Brain microvascular endothelial cell (primary cell): ENCODE measurements around the gene FRMPD4.

ENCODE experiments used
- DNase-seq: peaks from one replicate; pipeline ENCODE4 v3.0.0-alpha.2; 2020
- H3K27ac ChIP-seq: fragments of 250-450 bp; sonication (Bioruptor Pico); 2 replicates; pipeline ENCODE4 v1.5.1; 2020; ENCODE audit warnings: mild to moderate bottlenecking, moderate library complexity
- H3K27me3 ChIP-seq: fragments of 250-450 bp; sonication (Bioruptor Pico); replicated peaks from 2 replicates; pipeline ENCODE4 v1.5.1; 2020; ENCODE audit warnings: mild to moderate bottlenecking
- H3K36me3 ChIP-seq: fragments of 250-450 bp; sonication (Bioruptor Pico); replicated peaks from 2 replicates; pipeline ENCODE4 v1.5.1; 2020; ENCODE audit warnings: mild to moderate bottlenecking
- H3K4me3 ChIP-seq: 2 replicates; pipeline ENCODE4 v1.5.1; 2011; ENCODE audit warnings: low read depth, mild to moderate bottlenecking, control low read depth, low read length, moderate library complexity
- in situ Hi-C: cut with HindIII; loops from 2 replicates; pipeline ENCODE4 v1.10.0; 2017; ENCODE audit warnings: low sequenced_read_pairs, low pct_ligation_motif_present
- TF ChIP-seq, protein P1 (sequence below): IDR thresholded peaks from 2 replicates; pipeline ENCODE4 v1.5.1; 2011; ENCODE audit warnings: low read depth, mild to moderate bottlenecking, moderate library complexity, low read length, control low read depth, inconsistent platforms; ENCODE audit errors: missing control alignments

The FRMPD4 gene

DNA sequence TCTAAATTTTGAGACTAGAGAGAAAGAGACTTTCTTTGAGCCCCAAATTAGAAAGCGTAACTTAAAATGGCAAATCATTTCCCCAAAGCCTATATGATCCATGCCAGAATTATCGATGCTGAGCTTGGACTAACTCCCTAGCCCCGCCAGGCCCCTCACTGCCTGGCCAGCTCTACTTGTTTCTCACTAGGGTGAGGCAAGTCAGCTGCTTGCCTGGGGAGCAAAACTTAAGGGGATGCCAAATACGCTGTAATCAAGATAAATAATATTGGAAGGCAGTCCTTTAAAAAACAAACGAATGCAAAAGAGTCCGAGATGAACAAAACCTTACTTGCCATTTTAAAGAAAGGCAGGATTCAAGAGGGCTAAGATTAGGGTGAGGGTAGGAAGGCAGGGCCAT lies 236.0 kb downstream of the FRMPD4 start:
- Histone ChIP-seq H3K27ac (no peak overlapping the region), H3K4me3 (no peak overlapping the region), H3K27me3 (no peaks in the 10 kb centered on the region), H3K36me3 (no peaks in the 10 kb centered on the region)
- TF ChIP-seq, protein P1, sequence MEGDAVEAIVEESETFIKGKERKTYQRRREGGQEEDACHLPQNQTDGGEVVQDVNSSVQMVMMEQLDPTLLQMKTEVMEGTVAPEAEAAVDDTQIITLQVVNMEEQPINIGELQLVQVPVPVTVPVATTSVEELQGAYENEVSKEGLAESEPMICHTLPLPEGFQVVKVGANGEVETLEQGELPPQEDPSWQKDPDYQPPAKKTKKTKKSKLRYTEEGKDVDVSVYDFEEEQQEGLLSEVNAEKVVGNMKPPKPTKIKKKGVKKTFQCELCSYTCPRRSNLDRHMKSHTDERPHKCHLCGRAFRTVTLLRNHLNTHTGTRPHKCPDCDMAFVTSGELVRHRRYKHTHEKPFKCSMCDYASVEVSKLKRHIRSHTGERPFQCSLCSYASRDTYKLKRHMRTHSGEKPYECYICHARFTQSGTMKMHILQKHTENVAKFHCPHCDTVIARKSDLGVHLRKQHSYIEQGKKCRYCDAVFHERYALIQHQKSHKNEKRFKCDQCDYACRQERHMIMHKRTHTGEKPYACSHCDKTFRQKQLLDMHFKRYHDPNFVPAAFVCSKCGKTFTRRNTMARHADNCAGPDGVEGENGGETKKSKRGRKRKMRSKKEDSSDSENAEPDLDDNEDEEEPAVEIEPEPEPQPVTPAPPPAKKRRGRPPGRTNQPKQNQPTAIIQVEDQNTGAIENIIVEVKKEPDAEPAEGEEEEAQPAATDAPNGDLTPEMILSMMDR, result no peak
- no peak for DNase-seq
- in situ Hi-C loops, result no loop called here

DNA sequence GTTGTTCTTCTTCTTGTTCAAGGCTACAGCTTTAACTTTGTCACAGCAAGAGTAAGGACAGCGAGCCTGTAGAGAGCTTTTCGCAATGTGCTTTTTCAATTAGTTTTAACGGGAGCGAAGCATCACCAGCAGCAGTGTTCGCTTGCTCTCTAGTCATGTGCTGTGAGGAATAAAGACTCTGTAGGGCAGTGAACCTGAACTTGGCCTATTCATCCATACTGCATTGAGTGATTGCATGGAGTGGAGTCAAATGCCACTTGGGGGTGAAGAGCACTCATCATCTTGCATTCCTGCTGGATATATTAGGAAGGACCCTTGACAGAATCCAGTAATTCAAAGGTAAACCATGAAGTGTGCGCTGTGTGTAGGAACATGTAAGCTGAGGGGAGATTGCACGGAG lies 240.0 kb downstream of the FRMPD4 start:
- TF ChIP-seq, protein P1, result no peak
- Histone ChIP-seq H3K27ac (no peak overlapping the region), H3K36me3 (no peaks in the 10 kb centered on the region), H3K4me3 (no peak overlapping the region), H3K27me3 (no peaks in the 10 kb centered on the region)
- in situ Hi-C loops, result no loop called here
- DNase-seq, result no peak

DNA sequence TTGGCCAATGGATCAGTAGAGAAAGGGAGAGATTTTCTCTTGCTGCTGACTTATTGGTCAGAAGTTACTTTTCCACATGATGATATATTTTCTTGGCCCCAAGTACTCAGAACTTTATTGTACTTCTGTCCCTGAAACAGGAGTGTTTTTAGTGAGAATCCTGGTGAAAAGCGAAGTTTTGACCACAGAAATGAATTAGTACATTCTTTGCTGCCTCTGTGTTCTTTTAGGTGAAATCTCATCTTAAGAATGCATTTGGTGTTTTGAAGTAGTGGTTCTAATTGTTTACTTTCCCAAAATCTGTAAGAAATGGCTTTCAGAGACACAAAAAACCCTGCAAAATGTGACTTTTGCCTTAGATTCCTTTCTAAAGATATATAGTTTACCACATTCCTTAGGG lies 240.4 kb downstream of the FRMPD4 start:
- H3K4me3 ChIP-seq, result no peak overlapping the region
- TF ChIP-seq, protein P1, result no peak
- in situ Hi-C loops, result no loop called here
- no peak overlapping the region for H3K27ac ChIP-seq
- H3K27me3 ChIP-seq, result no peaks in the 10 kb centered on the region
- no peak for DNase-seq
- H3K36me3 ChIP-seq, result no peaks in the 10 kb centered on the region

DNA sequence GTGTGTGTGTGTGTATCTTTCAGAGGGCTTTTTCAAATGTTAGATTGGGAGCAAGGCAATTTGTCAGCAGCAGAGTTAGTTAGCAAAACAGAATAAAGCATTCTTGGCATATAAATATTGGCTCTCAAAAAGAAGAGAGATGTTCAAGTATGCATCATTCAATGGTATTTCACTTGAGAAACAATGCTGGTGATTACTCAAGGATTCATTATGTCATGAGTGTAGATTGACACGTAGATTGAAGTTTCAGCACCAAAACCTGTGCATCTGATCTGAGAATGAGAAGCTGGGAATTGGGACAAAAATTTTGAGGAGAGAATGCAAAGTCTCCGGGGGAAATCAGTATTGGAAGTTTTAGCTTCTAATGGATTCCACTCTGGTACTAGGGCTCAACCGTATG lies 241.4 kb downstream of the FRMPD4 start:
- TF ChIP-seq, protein P1, result no peak
- no peak overlapping the region for H3K27ac ChIP-seq
- no peak overlapping the region for H3K4me3 ChIP-seq
- no peak for DNase-seq
- H3K27me3 ChIP-seq, result no peaks in the 10 kb centered on the region
- in situ Hi-C loops, result no loop called here
- no peaks in the 10 kb centered on the region for H3K36me3 ChIP-seq

DNA sequence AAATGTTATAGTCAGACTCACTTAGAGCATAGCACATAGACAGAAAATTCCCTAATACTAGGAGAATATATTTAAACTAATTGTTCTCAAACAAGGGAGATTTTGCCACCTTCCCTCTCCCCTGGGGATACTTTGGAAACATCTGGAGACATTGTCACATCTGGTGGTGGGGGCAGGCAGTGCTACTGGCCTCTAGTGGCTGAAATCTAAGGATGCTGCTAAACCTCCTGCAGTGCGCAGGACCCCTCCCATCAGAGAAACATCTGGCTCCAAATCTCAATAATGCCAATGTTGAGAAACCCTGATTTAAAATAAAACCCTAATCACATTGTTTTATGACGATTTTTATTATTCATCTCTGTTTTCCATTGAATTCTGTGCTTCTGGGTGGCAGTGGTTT lies 244.9 kb downstream of the FRMPD4 start:
- Histone ChIP-seq H3K4me3 (no peak overlapping the region), H3K27me3 (no peaks in the 10 kb centered on the region), H3K27ac (no peak overlapping the region), H3K36me3 (no peaks in the 10 kb centered on the region)
- no peak for DNase-seq
- in situ Hi-C loops, result no loop called here
- TF ChIP-seq, protein P1, result peak; percentile 60

DNA sequence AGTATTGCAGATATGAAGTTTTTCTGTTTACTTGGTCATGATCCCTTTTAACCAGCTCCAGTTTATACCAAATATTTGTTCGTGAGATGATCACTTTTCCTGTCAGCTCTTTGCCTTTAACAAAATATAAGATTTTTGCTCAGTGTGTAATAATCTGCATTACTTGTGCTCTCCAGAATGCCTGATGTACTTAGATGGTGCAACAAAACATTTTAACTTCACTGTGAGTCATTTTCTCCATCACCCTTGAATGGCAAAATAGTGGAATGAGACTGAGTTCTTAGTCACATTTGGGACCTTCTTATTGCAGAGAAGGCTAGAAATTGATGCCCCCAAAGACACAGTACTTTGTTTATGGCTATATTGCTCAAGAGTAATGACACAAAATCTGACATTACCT lies 252.0 kb downstream of the FRMPD4 start:
- DNase-seq, result no peak
- Histone ChIP-seq H3K27me3 (no peaks in the 10 kb centered on the region), H3K36me3 (no peaks in the 10 kb centered on the region), H3K27ac (no peak overlapping the region), H3K4me3 (no peak overlapping the region)
- TF ChIP-seq, protein P1, result no peak
- in situ Hi-C loops, result no loop called here
